Measurements from ENCODE around the gene LRRC59.
"Not testable (repeated sequence)": the region's sequence is repeated elsewhere in the genome, so short reads cannot be mapped to it uniquely, and the experiment has no call there.

Gene LRRC59

DNA sequence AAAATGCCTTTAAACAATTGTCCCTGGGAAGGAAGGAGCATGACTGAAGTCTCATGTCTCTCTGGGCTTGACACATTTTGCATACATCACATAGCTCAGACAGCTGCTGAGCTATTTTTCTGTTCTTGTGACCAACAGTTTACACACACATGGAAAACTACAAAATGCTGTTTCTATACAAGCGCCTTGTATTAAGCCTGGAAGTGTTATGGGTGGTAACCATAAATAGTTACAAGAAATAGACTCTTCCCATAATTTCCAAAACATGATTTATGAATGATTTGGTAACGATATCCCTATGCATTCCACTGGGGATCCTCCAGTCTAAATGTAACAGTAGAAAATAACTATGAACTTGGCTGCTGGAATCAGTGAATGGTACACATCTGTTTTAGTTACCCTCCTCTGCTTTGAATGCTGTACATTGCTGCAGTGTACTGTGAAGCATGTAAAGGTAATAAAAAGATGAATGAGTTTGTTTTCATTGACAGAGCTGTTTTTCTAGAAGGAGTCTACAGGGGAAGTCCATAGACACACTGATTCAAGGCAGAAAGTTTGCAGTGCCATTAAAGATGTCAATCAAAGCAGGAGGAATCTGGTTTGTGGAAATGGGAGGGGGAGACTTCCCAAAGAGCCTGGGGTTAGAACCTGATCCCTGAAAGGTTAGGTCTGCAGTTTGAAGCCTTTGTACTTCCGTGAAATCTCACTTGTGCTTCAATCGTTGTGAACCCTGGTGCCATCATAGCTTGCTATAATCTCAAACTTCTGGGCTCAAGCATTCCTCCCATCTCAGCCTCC, 33.7 kb upstream of the LRRC59 start:
- Histone ChIP-seq H3K4me3 (ENCODE audit: extremely low read depth, insufficient read depth, low read length, poor library complexity, severe bottlenecking) (no peak overlapping the region), H3K27ac (ENCODE audit: low read depth, low read length, severe bottlenecking) (no peak overlapping the region), H3K9me3 (ENCODE audit: control insufficient read depth, low read length) (no peaks in the 10 kb centered on the region), H3K36me3 (ENCODE audit: control insufficient read depth, insufficient read depth, low read length) (no peaks in the 10 kb centered on the region), H3K4me1 (ENCODE audit: control insufficient read depth, insufficient read depth, low read length, poor library complexity, severe bottlenecking) (no peaks in the 10 kb centered on the region)
- 68 to 91% methylated on average over 2 to 3 of the region's 4 CpGs for WGBS, 2 experiments (ENCODE audit: insufficient coverage in 2 of 2)

- Histone ChIP-seq H3K36me3 (ENCODE audit: control insufficient read depth, insufficient read depth, low read length) (no peaks in the 10 kb centered on the region), H3K4me1 (ENCODE audit: control insufficient read depth, insufficient read depth, low read length, poor library complexity, severe bottlenecking) (peaks cover 6% of the 10 kb centered on the region), H3K27ac (ENCODE audit: low read depth, low read length, severe bottlenecking) (no peak overlapping the region), H3K9me3 (ENCODE audit: control insufficient read depth, low read length) (no peaks in the 10 kb centered on the region), H3K4me3 (ENCODE audit: extremely low read depth, insufficient read depth, low read length, poor library complexity, severe bottlenecking) (no peak overlapping the region)
- 86 to 92% methylated on average over 3 of the region's 4 CpGs for WGBS, 2 experiments (ENCODE audit: insufficient coverage in 2 of 2)
Measured at GRCh38 chr17:50429793-50430192, 32.5 kb upstream of the LRRC59 start.

GRCh38 chr17:50428831-50429424, 31.6 kb upstream of the LRRC59 start:
- Histone ChIP-seq H3K9me3 (ENCODE audit: control insufficient read depth, low read length) (no peaks in the 10 kb centered on the region), H3K36me3 (ENCODE audit: control insufficient read depth, insufficient read depth, low read length) (no peaks in the 10 kb centered on the region), H3K4me1 (ENCODE audit: control insufficient read depth, insufficient read depth, low read length, poor library complexity, severe bottlenecking) (peaks cover 11% of the 10 kb centered on the region), H3K4me3 (ENCODE audit: extremely low read depth, insufficient read depth, low read length, poor library complexity, severe bottlenecking) (no peak overlapping the region), H3K27ac (ENCODE audit: low read depth, low read length, severe bottlenecking) (no peak overlapping the region)
- WGBS, 2 experiments (ENCODE audit: insufficient coverage in 2 of 2): 94 to 97% methylated on average over 6 of the region's 7 CpGs

DNA sequence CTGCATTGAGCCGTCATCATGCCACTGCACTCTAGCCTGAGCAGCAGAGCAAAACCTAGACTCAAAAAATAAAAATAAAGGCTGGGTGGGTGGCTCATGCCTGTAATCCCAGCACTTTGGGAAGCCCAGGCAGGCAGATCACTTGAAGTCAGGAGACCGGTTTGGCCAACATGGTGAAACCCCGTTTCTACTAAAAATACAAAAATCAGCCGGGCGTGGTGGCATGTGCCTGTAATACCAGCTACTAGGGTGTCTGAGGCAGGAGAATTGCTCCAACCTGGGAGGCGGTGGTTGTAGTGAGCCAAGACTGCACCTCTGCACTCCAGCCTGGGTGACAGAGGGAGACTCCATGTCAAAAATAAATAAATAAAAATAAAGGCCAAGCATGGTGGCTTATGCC, 30.8 kb upstream of the LRRC59 start:
- not testable (repeated sequence) for H3K9me3 ChIP-seq (ENCODE audit: control insufficient read depth, low read length); H3K27ac ChIP-seq (ENCODE audit: low read depth, low read length, severe bottlenecking); H3K36me3 ChIP-seq (ENCODE audit: control insufficient read depth, insufficient read depth, low read length); H3K4me3 ChIP-seq (ENCODE audit: extremely low read depth, insufficient read depth, low read length, poor library complexity, severe bottlenecking)
- peaks cover 11% of the 10 kb centered on the region for H3K4me1 ChIP-seq (ENCODE audit: control insufficient read depth, insufficient read depth, low read length, poor library complexity, severe bottlenecking)
- 85 to 90% methylated on average over 5 to 6 of the region's 6 CpGs for WGBS, 2 experiments (ENCODE audit: insufficient coverage in 2 of 2)

- Histone ChIP-seq H3K4me3 (ENCODE audit: extremely low read depth, insufficient read depth, low read length, poor library complexity, severe bottlenecking) (peak overlapping the region; percentile 62), H3K36me3 (ENCODE audit: control insufficient read depth, insufficient read depth, low read length) (no peaks in the 10 kb centered on the region), H3K9me3 (ENCODE audit: control insufficient read depth, low read length) (no peaks in the 10 kb centered on the region), H3K27ac (ENCODE audit: low read depth, low read length, severe bottlenecking) (peak overlapping the region; percentile 67), H3K4me1 (ENCODE audit: control insufficient read depth, insufficient read depth, low read length, poor library complexity, severe bottlenecking) (peaks cover 11% of the 10 kb centered on the region)
- 46 to 51% methylated on average over 3 to 4 of the region's 4 CpGs for WGBS, 2 experiments (ENCODE audit: insufficient coverage in 2 of 2)
Measured at GRCh38 chr17:50426814-50427787, 29.8 kb upstream of the LRRC59 start.

DNA sequence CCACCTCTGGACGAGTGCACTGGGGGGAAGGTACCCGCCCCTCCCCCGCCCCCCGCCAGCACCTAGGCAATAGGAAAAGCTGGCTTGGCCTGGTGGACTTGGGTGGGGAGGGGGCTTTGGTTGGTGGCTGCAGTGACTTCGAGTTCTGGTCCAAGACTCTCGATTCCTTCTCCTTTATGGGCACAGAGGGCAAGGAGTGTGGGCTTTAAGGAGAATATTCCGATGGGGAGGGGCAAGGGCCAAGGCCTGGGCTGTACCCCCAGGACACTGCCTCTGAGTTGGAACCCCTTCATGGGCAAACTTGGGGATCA, 29.1 kb upstream of the LRRC59 start:
- Histone ChIP-seq H3K27ac (ENCODE audit: low read depth, low read length, severe bottlenecking) (peak overlapping the region; percentile 67), H3K4me1 (ENCODE audit: control insufficient read depth, insufficient read depth, low read length, poor library complexity, severe bottlenecking) (peaks cover 11% of the 10 kb centered on the region), H3K9me3 (ENCODE audit: control insufficient read depth, low read length) (no peaks in the 10 kb centered on the region), H3K36me3 (ENCODE audit: control insufficient read depth, insufficient read depth, low read length) (no peaks in the 10 kb centered on the region), H3K4me3 (ENCODE audit: extremely low read depth, insufficient read depth, low read length, poor library complexity, severe bottlenecking) (peak overlapping the region; percentile 62)
- 0% methylated on average over 1 of the region's 7 CpGs for WGBS, 2 experiments (ENCODE audit: insufficient coverage in 2 of 2)

DNA sequence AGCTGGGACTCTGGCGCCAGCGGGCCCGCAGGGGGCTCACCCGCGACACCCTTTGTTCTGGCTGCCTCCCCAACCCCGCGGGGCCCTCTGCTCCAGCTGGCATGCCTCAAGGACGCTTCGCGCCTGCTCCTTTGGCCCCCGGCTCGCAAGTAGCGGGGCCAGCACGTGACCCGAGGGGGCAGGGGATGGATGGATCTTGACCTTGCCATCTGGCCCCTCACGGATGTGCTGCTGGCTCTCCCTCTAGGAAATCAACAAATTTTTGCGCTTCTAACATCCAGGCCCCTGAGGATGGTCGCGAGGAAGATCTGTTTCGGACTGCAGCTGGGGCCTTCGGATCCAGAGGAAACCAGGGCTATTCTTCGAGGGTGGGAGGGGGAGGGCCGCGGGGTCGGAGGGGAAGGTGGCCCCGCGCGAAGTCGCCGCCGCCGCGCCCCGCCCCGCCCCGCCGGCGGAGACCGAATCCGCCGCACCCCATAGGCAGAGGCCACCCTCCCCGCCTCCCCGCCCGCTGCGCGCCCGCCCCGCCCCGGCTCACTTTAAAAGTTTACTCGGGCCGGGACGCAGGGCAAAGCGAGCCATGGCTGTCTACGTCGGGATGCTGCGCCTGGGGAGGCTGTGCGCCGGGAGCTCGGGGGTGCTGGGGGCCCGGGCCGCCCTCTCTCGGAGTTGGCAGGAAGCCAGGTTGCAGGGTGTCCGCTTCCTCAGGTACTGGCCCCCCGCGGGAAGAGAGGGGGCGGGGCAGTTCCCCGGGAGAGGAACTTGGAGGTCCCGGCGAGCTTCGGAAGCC, 28.6 kb upstream of the LRRC59 start, which contains the start of gene ACSF2:
Gene ACSF2 (plus strand): TSS at position 537 of the 790 bp plus-strand sequence. CDS start 44 bp downstream, at position 581.
- Histone ChIP-seq H3K4me1 (ENCODE audit: control insufficient read depth, insufficient read depth, low read length, poor library complexity, severe bottlenecking) (peaks cover 11% of the 10 kb centered on the region), H3K36me3 (ENCODE audit: control insufficient read depth, insufficient read depth, low read length) (no peaks in the 10 kb centered on the region), H3K27ac (ENCODE audit: low read depth, low read length, severe bottlenecking) (peak within 1 kb of the TSS; percentile 67), H3K4me3 (ENCODE audit: extremely low read depth, insufficient read depth, low read length, poor library complexity, severe bottlenecking) (peak within 1 kb of the TSS; percentile 62), H3K9me3 (ENCODE audit: control insufficient read depth, low read length) (no peaks in the 10 kb centered on the region)
- WGBS, 2 experiments (ENCODE audit: insufficient coverage in 2 of 2): 15 to 18% methylated on average over 33 to 37 of the region's 70 CpGs

DNA sequence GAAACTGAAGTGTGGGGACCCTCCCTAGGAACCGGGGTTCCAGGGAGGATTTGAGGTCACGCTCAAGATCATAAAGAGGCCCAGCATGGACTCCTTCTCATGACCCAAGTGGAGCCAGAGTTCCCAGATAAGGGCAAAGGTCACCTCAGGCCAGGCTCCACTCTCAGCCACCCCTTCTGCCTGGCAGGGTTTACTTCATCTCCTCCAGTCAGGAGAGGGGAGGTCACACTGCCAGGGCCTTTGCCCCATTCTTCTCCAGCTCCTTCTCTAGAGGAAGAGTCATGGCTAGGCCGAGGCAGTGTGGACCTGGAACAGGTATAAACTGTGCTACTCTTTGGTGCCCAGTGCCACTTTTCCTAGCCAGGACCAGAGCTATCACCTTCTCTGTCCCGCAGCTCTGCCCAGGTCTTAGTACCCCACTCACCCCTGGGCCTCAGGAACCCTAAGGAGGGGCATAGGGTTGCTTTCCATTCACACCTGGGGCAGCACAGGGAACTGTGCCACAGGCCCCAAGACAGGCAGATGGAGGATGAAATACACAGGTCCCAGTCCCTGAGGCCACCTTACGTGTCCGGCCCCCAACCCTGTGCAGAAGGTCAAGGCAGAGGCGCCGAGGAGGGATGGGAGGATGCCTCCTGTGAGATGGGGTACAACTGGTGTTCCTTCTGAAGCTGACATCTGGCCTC, 27.8 kb upstream of the LRRC59 start:
- H3K27ac ChIP-seq (ENCODE audit: low read depth, low read length, severe bottlenecking): no peak overlapping the region

GRCh38 chr17:50424246-50424995, 27.1 kb upstream of the LRRC59 start:
- Histone ChIP-seq H3K4me3 (ENCODE audit: extremely low read depth, insufficient read depth, low read length, poor library complexity, severe bottlenecking) (no peak overlapping the region), H3K27ac (ENCODE audit: low read depth, low read length, severe bottlenecking) (no peak overlapping the region), H3K9me3 (ENCODE audit: control insufficient read depth, low read length) (no peaks in the 10 kb centered on the region), H3K4me1 (ENCODE audit: control insufficient read depth, insufficient read depth, low read length, poor library complexity, severe bottlenecking) (peaks cover 11% of the 10 kb centered on the region), H3K36me3 (ENCODE audit: control insufficient read depth, insufficient read depth, low read length) (no peaks in the 10 kb centered on the region)
- 86 to 92% methylated on average over 3 to 7 of the region's 9 CpGs for WGBS, 2 experiments (ENCODE audit: insufficient coverage in 2 of 2)

More for the DNA sequence above, 27.8 kb upstream of the LRRC59 start:
- peaks cover 11% of the 10 kb centered on the region for H3K4me1 ChIP-seq (ENCODE audit: control insufficient read depth, insufficient read depth, low read length, poor library complexity, severe bottlenecking)
- peak overlapping the region; percentile 62 for H3K4me3 ChIP-seq (ENCODE audit: extremely low read depth, insufficient read depth, low read length, poor library complexity, severe bottlenecking)
- H3K36me3 ChIP-seq (ENCODE audit: control insufficient read depth, insufficient read depth, low read length): no peaks in the 10 kb centered on the region
- 90 to 97% methylated on average over 7 to 8 of the region's 8 CpGs for WGBS, 2 experiments (ENCODE audit: insufficient coverage in 2 of 2)
- no peaks in the 10 kb centered on the region for H3K9me3 ChIP-seq (ENCODE audit: control insufficient read depth, low read length)
